ENCODE measurements around the gene TMED6.
"Not testable (repeated sequence)": the region's sequence is repeated elsewhere in the genome, so short reads cannot be mapped to it uniquely, and the experiment has no call there.

The TMED6 gene

GRCh38 chr16:69296771-69297170 is 54.8 kb downstream of the TMED6 start:
- not testable (repeated sequence) for DNase-seq

GRCh38 chr16:69294051-69294450 is 57.5 kb downstream of the TMED6 start:
- no peak for DNase-seq

- DNase-seq: no peak
Measured at GRCh38 chr16:69293401-69293800, 58.2 kb downstream of the TMED6 start.
